ENCODE data around the gene STKLD1.
A peak's percentile ranks its signal among the peaks of the same experiment; 100 is the strongest.
"Not testable (repeated sequence)": the region's sequence is repeated elsewhere in the genome, so short reads cannot be mapped to it uniquely, and the experiment has no call there.

Gene STKLD1

GRCh38 chr9:133366435-133366834 lies 9.7 kb upstream of the STKLD1 start:
- no peak for DNase-seq

- no peak for DNase-seq
These were observed 8.9 kb upstream of the STKLD1 start for GRCh38 chr9:133367221-133367620.

GRCh38 chr9:133367778-133368177 lies 8.4 kb upstream of the STKLD1 start:
- DNase-seq = no peak

- no peak for DNase-seq
These were observed 7.8 kb upstream of the STKLD1 start for GRCh38 chr9:133368249-133368881.

- DNase-seq = no peak
These were observed 6.7 kb upstream of the STKLD1 start for GRCh38 chr9:133369422-133369821.

GRCh38 chr9:133369933-133370332 lies 6.2 kb upstream of the STKLD1 start:
- DNase-seq = no peak

GRCh38 chr9:133370685-133371084 lies 5.5 kb upstream of the STKLD1 start:
- DNase-seq = no peak

- peak; percentile 65 for DNase-seq
These were observed 4.9 kb upstream of the STKLD1 start for GRCh38 chr9:133371261-133371711.

- DNase-seq = no peak
These were observed 4.0 kb upstream of the STKLD1 start for GRCh38 chr9:133372144-133372543.

- DNase-seq = peak; percentile 68
These were observed 1.5 kb upstream of the STKLD1 start for GRCh38 chr9:133374612-133375115.

GRCh38 chr9:133375116-133375723 lies 946 bp upstream of the STKLD1 start:
- peak; percentile 51 for DNase-seq

- DNase-seq = not testable (repeated sequence)
These were observed 1.1 kb downstream of the STKLD1 start for GRCh38 chr9:133377280-133377679.

GRCh38 chr9:133377721-133378216 lies 1.6 kb downstream of the STKLD1 start:
- peak; percentile 38 for DNase-seq

GRCh38 chr9:133378408-133378962 lies 2.3 kb downstream of the STKLD1 start:
- DNase-seq = peak; percentile 48

GRCh38 chr9:133379153-133380086 lies 3.3 kb downstream of the STKLD1 start:
- DNase-seq = no peak

GRCh38 chr9:133380734-133381133 lies 4.6 kb downstream of the STKLD1 start:
- no peak for DNase-seq

- DNase-seq = no peak
These were observed 6.5 kb downstream of the STKLD1 start for GRCh38 chr9:133382507-133383141.

GRCh38 chr9:133383438-133383837 lies 7.3 kb downstream of the STKLD1 start:
- no peak for DNase-seq

GRCh38 chr9:133384736-133385321 lies 8.7 kb downstream of the STKLD1 start:
- no peak for DNase-seq

GRCh38 chr9:133385452-133385851 lies 9.3 kb downstream of the STKLD1 start:
- no peak for DNase-seq

- no peak for DNase-seq
These were observed 10.2 kb downstream of the STKLD1 start for GRCh38 chr9:133386338-133386737.

- DNase-seq = no peak
These were observed 11.5 kb downstream of the STKLD1 start for GRCh38 chr9:133387680-133388079.

Data from hematopoietic multipotent progenitor cell treated with erythropoietin and hydrocortisone succinate and interleukin-3 and kit ligand, for 8 days (in vitro differentiated cells).